Activated CD4-positive, alpha-beta T cell treated with anti-CD3 and anti-CD28 coated beads for 24 hours (primary cell): ENCODE measurements around the gene KRT77.
A peak's percentile ranks its signal among the peaks of the same experiment; 100 is the strongest.
"Not testable (repeated sequence)": the region's sequence is repeated elsewhere in the genome, so short reads cannot be mapped to it uniquely, and the experiment has no call there.

Experiments used
- DNase-seq, 2 donors: peaks; one replicate each; pipeline ENCODE4 v3.0.0-alpha.2; 2020; ENCODE audit warnings: low read depth in 2 of 2

The KRT77 gene

DNA sequence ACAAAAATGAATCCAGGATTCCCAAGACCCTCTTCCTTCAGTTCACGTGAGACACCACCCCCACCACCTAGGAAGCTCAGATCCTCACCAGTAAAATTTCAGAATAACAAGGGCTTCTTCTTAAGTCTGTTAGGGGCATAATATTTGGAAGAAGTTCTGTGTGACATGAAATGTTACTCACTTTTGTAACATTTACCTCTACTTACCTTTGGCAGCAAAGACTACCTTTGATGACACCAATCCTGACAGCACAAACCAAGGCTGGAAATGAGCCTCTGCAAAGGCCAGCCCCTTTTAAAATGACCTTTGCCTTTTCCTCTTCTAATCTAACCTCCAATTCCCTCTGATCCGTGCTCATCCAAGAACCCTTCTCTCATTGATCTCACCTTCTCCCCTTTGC lies 19.4 kb upstream of the KRT77 start:
- no peak for DNase-seq

DNA sequence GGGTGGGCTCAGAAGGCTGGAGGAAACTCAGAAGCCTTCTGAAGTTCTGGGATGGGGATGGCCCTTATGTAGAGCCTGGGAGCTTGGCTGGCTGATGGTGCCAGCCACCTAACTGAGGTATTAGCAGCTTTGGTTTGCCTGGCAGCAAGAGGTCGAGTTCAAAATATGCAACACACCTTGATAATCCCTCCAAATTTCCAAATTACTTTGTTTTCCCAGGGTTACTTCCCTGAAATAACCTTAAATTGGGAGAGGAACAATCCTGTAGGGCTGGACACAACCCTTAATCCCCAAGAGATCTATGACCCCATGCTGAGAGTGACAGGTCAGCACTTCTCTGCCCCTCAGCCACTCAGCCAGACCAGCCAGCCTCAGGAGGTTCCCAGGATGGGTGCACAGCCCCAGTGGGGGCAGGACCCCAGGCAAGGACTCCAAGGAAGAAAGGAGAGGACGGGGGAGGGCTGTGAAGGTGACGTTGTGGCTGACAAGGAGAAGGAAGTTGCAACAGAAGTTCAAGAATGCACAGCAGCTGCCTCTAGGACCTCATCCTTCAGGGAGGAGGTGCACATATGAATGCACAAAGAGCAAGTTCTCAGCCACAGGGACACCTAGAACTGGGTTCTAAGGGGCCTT lies 18.6 kb upstream of the KRT77 start:
- no peak for DNase-seq

DNA sequence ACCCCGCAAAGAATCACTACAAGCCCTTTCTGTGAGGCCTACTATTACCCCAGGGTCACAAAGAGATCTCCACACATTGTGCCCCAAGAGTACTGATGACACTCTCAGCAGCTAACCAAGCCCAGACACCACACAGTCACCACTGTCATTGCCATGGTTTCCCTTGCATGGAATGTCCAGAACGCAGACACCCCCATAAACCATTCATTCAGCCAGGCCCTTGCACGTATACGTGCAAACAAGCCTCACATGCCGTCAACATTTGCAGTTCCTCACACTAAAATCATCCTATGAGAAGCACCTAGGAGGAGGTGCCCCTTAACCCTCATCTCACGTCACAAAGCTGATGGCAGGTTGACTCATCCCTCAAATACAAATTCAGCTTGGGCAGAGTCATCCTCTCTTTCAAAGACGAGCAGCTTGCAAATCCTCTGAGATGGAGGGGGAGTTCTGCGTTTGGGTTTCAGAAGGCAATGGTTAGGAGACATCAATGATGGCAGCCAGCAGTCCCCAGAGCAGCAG lies 17.1 kb upstream of the KRT77 start:
- DNase-seq, result no peak

DNA sequence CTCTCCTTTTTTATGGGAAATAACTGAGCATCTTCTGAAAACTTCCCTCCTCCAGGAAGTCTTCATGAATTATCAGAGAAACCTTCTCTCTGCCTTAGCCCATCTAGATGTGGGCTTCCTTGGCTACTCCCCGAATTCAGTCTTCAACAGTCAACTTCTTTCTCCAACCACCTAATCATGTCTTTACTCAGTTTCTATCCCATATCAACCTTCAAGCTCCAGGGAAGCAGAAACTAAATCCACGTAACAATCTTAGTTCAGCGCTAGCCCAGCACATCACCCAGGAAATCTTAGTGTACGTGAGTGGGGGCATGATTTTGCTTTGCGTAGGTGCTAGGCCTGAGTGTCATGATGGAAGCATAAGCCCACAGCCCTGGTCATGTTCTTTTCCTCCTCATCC lies 12.7 kb upstream of the KRT77 start:
- no peak for DNase-seq

DNA sequence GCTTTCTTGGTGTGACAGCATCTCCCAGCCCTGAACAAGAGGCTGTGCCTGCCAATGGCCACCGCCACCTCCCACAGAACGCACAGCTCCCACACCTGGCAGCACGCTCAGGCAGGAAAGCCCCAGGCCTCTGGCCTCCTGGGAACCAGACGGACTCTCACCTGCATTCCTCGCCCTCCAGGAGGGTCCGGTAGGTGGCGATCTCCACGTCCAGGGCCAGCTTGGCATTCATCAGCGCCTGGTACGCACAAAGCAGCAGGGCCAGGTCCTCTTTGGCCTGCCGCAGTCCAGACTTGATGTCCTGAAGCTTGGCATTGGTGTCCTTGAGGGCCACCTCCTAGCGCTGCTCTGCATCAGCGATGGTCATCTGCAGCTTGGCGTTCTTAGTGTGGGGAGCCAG lies 12.1 kb upstream of the KRT77 start:
- no peak for DNase-seq

DNA sequence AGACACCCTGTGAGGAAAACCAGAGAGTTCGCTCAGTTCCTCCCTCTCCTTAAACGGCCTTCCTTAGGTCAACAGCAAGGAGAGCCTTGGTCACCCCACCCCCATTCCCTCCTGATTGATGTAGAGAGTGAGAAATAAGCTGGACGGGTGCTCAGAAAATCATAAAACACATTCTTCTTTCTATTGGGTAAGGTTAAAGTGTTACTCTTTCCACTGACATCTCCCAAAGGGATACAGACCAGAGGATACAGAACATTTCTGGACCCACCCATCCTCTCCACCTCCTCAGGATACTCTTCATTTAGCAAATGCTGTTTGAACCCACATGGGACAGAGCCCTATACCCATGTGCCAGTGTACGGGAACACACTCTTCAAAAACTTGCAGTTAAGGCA lies 11.6 kb upstream of the KRT77 start:
- DNase-seq, result no peak

DNA sequence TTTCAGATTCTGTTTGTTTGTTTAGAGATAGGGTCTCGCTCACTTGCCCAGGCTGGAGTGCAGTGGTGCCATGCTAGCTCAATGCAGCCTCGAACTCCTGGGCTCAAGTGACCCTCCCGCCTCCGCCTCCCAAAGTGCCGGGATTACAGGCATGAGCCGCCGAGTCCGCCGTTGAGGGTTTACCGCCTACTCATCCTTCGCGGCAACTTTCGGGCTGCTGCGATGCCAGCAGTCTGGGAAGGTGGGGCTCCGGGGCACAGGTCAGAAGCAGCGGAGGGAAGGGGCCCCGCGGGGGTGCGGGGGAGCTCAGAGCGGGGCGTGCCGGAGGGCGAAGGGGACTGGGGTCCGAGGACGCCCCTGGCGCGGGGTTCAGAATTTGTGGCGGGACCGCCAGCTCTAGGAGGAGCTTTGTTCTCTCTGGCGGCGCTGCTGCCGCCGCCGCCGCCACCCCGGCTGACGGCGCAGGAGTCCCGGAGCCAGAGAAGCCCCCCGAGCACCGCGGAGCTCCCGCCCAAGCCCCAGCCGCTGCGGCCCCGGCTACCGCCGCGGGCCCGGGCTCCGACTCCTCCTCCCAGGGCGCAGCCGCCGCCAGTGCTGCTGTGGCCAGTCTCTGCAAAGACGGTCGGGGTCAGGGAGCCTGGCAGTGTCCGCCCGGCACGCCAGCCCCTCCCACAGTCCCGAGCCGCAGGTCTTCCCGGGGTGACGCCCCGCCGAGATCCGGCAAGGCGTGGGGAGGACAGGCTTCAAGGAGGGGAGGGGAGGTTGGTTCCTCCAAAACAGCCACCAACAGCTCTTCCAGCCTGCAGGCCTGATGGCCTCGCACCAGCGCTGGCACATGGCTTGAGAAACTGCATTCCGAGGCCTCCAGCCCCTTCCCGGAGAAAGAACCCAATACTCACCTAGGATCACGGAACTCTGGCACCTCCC lies 10.9 kb upstream of the KRT77 start:
- DNase-seq, result peak in 1 of 2 donors; percentile 20

DNA sequence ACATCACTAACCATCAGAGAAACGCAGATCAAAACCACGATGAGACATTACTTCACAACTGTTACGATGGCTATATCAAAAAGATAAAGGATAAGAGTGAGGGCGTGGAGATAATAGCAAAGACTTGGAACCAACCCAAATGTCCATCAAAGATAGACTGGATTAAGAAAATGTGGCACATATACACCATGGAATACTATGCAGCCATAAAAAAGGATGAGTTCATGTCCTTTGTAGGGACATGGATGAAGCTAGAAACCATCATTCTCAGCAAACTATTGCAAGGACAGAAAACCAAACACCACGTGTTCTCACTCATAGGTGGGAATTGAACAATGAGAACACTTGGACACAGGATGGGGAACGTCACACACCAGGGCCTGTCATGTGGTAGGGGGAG lies 8.8 kb upstream of the KRT77 start:
- DNase-seq, result not testable (repeated sequence)

DNA sequence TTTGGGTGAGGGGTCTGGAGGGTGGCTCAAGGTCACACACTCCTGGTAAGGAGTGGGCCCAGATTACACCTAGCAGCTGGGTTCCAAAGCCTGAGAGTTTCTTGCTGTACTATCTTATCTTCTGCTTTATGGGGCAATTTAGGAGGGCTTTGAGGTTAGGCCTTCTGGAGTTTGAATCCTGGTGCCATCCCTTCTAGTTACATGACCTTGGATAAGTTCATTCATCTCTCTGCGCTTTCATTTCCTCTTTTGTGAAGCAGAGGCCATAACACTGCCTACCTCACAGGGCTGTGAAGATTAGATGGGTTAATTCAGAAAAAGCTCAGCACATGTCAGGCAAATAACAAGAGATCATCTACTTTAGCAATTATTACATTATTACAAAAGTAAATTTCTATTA lies 7.4 kb upstream of the KRT77 start:
- DNase-seq, result no peak

DNA sequence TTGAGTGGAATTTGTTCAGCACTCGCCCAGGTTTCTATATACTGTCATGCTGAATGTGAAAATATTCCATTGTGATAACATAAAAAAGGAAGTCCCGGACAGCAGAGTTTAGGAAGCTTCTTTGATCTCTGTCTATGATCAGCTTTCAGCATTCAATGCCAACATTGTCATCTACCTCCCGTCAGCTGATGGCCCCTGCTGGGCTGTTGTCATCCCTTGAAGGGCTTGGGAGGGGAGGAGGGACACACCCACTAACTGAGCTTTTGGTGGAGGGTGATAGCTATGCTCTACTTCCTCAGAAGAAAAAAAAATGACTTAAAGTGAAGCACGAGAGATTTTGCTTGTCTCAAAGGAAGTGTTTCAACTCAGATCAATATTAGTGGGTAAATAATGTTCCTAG lies 4.7 kb upstream of the KRT77 start:
- no peak for DNase-seq

DNA sequence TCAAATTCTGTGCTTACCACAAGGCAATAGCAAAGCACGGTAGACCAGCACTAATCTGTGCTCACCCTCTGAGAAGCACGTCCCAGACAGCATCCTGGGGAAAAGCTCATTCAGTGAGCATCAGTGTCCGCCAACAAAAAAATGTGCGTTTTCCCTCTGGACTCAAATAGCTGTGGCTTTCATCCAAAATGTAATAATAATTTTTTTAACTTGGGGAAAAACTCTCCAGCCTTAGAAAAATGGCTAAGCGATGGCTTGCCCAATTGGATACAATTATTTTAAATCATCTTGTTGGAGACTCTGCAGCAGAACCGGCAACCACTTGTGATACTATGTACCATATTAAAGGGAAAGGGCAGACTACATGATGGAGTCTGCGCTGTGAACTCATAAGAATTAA lies 1.1 kb upstream of the KRT77 start:
- DNase-seq, result no peak

DNA sequence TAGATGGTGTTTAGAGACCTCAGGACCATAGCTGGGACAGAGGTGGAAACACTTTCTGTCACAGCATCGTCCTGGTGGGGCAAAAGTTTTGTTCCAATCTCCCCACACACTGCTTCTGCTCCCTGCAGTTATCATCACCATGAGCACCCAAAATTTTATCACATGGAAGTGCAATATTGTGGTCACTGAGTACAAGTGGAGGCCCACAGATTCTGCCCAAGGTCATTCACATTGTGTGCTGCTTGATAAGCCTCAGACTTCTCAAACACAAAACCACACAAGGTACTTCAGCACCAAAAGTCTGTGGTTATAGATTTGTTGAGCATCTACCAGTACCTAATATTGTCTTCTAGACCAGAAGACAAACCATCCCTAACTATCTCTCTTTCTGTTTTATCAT lies 554 bp upstream of the KRT77 start:
- DNase-seq, result no peak

DNA sequence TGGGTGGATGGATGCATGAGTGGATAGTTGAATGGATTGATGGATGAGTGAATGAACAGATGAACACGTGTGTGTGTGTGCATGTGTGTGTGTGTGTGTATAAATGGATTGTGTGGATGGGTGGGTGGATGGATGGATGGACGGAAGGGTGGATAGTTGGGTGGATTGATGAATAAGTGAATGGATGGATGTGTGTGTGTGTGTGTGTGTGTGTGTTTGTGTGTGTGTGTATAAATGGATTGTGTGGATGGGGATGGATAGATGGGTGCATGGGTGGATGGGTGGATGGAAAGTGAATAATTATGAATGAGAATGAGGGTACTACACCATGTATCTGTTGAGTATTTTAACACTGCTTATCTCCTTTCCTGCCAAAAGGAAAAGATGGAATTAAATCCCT lies 986 bp downstream of the KRT77 start:
- DNase-seq, result no peak

DNA sequence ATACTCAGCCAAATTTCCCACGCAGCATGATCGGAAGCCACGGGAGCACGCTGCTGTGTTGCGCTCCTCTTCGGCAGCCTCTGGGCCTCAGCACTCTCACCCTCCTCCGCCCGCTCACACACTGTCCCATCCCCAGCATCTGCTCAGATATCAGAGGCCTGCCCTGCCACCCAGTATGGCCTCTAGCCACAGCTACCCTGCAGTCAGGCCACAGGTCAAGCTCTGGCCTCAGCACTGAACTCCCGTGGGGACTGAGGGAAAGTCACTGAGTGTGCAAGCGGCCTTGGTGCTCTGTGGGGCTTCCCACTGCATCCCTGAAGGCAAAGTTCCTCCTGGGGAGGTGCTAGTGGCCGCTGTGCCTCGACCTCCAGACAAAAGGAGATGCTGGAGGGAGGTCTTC lies 2.0 kb downstream of the KRT77 start:
- DNase-seq, result no peak

DNA sequence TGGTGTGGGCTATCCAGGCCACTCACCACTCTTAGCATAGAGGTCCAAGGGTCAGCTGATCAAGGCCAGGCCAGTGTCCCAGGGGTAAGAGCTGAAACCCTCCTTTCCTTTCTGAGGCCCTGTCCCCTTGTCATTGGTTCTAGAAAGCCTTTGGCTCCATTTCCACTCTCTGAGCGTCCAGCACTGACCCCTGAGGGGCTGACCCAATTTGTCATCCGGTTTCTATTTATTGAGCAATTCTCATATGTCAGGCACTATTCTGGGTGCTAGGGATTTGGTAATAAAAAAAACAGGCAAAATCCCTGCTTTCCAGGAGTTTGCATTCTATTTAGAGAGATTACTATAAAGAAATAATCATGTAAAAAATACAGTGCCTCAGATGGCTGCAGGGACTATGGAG lies 3.4 kb downstream of the KRT77 start:
- no peak for DNase-seq

DNA sequence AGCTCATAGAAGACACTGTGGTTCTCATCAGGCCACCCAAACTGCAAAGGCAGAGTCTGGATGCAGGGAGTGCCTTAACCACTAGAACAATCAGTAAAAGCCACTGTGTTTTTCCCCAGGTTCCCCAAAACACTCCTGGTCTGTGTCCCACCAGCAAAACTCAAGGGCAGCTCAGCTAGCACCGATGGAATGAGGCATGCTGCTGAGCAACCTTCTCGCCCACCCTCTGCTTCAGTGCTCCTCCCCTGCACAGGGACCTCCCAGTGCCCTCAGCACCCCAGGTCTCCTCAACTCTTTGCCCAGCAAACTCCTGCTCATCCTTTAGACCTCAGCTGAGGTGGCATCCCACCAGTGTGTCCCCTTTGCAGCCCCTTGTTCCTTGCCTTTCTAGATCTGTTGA lies 4.0 kb downstream of the KRT77 start:
- no peak for DNase-seq

DNA sequence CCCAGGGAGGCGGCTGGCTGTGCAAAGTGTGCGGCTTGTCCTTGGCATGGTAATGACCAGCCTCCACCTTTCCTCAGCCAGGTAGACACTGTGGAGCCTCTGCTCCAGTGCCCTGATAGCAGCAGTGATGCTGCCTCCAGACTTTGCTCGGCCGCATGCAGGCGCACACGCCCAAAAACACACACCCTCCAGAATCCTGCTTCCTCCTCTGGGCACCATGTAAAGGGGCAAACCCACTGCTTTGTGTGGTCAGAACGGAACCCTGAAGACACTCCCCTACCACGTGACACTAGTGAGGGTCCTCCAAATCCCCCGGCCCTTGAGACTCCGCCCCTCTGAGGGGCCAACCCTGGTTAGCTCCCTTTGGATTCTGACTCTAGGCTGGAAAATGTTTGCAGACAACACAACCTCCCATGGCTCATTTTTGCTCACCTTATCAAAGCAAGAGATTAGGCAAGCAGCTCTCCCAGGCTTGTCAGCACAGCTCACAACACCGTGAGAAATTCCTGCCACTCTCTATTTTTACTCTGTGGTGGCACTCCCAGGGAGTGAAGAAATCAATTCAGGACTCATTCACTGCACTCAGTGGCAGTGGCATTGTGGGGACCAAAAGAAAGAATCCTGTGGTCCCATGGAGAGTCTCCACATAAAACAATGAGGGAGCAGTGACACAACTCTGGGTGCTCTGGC lies 4.5 kb downstream of the KRT77 start:
- DNase-seq, result no peak

DNA sequence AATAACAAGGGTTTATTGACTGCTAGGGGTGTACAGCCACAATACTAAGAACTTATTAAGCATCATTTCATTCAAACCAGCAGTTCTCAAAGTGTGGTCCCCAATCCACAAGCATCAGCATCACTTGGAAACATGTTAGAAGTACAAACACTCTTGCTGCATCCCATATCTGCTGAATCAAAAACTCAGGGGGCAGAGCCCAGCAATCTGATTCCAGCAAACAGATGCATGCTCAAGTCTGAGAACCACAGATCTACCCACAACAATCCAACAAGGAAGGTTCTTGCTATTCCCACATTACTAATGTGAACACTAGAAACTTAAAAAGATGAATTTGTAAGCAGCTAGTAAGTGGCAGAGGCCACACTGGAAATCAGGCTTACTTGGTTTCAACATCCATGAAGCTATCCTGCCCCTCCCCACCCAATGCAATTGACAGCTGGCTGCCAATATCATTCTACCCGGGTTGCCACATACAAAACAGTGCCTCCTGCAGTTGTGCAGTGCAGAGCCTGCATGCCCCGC lies 6.2 kb downstream of the KRT77 start:
- no peak for DNase-seq

DNA sequence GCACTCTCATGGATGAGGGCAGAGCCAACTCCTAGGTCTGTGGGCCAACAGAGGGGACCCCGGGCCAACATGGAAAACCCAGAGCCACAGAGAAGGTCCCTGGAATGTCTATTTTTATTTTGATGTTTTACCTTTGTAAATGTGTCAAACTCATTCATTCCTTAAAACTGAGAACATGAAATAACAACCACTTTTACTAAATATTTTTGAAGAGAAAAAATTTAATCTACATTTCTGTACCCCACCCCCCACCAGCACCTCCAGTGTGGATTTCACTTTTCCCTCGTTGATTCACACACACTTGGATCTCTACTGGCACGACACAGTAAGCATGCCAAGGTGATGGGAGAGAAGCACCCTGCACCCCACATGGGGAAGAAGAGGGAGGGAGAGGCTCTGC lies 6.7 kb downstream of the KRT77 start:
- DNase-seq, result no peak

DNA sequence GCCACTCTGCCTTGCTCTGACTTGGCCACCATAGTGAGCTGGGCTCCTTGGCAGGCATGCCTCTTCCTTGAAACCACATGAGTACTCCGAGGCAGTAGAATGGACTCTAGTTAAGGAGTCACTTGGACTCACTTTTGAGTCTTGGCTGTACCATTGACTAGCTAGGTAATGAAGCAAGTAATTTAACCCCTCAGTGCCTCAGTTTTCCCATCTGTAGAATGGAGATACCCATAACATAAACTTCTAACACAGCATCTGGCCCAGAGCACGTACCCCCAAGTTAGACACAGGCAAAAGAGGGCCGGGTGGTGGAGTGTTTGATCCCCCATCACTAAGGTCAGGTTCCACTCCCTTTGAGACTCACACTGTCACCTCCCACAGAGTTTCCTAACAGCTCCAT lies 8.3 kb downstream of the KRT77 start:
- no peak for DNase-seq

DNA sequence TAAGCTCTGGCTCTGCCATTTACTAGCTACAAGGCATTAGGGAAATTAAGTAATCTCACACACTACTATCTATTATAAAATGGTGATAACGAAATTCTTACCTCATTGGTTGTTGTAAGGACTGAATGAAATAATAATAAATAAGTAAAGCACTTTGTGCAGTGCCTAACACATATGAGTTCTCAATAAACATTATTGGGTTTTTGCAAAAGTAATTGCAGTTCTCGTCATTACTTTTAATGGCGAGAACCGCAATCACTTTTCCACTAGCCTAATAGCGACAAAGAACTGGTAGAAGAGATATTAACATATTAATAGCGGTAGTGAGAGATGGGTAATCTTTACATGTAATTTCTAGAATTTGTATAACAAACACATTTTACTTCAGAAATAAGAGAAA lies 9.2 kb downstream of the KRT77 start:
- DNase-seq, result no peak

DNA sequence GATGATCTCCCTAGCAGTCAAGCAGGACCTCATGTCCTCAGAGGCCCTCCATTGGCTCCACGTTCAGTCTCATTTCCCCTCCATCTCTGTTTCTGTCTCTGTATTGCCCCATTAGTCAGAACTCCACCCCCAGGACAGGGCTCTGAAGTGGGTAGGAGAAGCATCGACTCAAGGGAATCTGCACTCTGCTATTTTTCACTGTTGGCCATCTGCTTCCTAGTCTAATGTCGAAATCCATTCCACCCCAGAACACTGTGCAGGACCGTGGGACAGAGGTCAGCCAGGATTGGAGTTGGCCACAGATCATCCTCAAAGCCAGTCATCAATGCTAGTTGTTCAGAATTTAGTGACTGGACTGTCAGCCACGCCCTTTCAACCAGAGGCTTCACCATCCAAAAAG lies 10.1 kb downstream of the KRT77 start:
- no peak for DNase-seq
